HepG2 (cell line): ENCODE measurements around the gene MARCHF2. TPM values are rescaled to one million over a fixed set of nuclear protein-coding genes. Genes with fewer than 3 reads are reported as not detected.

Experiments used
- ATAC-seq: fragments of 200-7000 bp; cut with Tn5 transposase; 3 replicates; pipeline ENCODE4 v1.9.1; 2020; ENCODE audit warnings: mild to moderate bottlenecking, moderate library complexity
- BruUV-seq: library from RNA; stranded (reverse); fragments of 400-500 nt; replicated peaks from 2 replicates; lab custom pipeline; 2021; lab: Mats Ljungman, UMichigan
- CTCF ChIA-PET: fragments of 300-600 bp; formaldehyde crosslinking; extraction: SDS; loops from one replicate; lab custom pipeline; 2021; ENCODE audit warnings: low total read pairs, inconsistent platforms, low intra/inter-chr PET ratio; lab: Yijun Ruan, JAX
- POLR2A ChIA-PET: fragments of 350-600 bp; sonication (Branson Sonifier 250); formaldehyde crosslinking; loops from one replicate; lab custom pipeline; 2020; ENCODE audit warnings: antibody characterized with exemption, inconsistent platforms; lab: Yijun Ruan, JAX
- DNase-seq: peaks from one replicate; pipeline ENCODE4 v3.0.0-alpha.2; 2015; ENCODE audit warnings: low spot score
- FAIRE-seq: peaks from 3 replicates; lab custom pipeline; 2011; peaks lifted over from hg19 to GRCh38; lab: Jason Lieb, UNC
- H2AFZ ChIP-seq: one replicate; pipeline ENCODE4 v1.6.1; 2011; ENCODE audit warnings: low read length, inconsistent platforms
- H3K27ac ChIP-seq: fragments of 300-600 bp; 3 replicates; pipeline ENCODE4 v1.8.0; 2011; ENCODE audit warnings: mixed run types, mild to moderate bottlenecking, mixed read lengths, low read length, inconsistent platforms; ENCODE audit not compliant: insufficient read depth; ENCODE audit errors: extremely low read length
- H3K27me3 ChIP-seq, 2 experiments: fragments of 200-600 bp in 1 of 2; 2 replicates in 1 of 2; 3 replicates in 1 of 2; pipeline versions ENCODE4 v1.6.0 to v1.8.0; 2011; ENCODE audit warnings: low read length in 2 of 2, mild to moderate bottlenecking in 2 of 2, moderate library complexity in 2 of 2, inconsistent platforms in 1 of 2; ENCODE audit not compliant: insufficient read depth in 2 of 2, control insufficient read depth in 1 of 2
- H3K36me3 ChIP-seq, 2 experiments: fragments of 200-600 bp in 1 of 2; replicated peaks in 1 of 2; 2 replicates in 1 of 2; 3 replicates in 1 of 2; pipeline versions ENCODE4 v1.5.1 to v1.8.0; 2011; ENCODE audit warnings: low read length in 2 of 2, inconsistent platforms in 1 of 2; ENCODE audit not compliant: insufficient read depth in 2 of 2, control insufficient read depth in 1 of 2
- H3K4me1 ChIP-seq: 2 replicates; pipeline ENCODE4 v1.5.1; 2012; ENCODE audit warnings: low read length, inconsistent platforms; ENCODE audit not compliant: insufficient read depth
- H3K4me2 ChIP-seq: 2 replicates; pipeline ENCODE4 v1.6.0; 2011; ENCODE audit warnings: low read depth, low read length, inconsistent platforms
- H3K4me3 ChIP-seq, 3 experiments: fragments of 200-600 bp in 1 of 3; sonication (generic), shearing (Covaris generic) in 1 of 3; replicated peaks in 1 of 3; 2 replicates each; pipeline ENCODE4 v1.5.1; 2011 to 2016; ENCODE audit warnings: low read length in 3 of 3, inconsistent platforms in 2 of 3, low read depth in 2 of 3, mild to moderate bottlenecking in 2 of 3, control low read depth in 1 of 3, mixed read lengths in 1 of 3; ENCODE audit not compliant: insufficient read depth in 1 of 3
- H3K79me2 ChIP-seq: one replicate; pipeline ENCODE4 v1.6.1; 2011; ENCODE audit warnings: low read length, inconsistent platforms; ENCODE audit not compliant: insufficient read depth
- H3K9ac ChIP-seq: 2 replicates; pipeline ENCODE4 v1.6.0; 2011; ENCODE audit warnings: mild to moderate bottlenecking, low read depth, low read length, inconsistent platforms; ENCODE audit not compliant: insufficient read depth
- H3K9me3 ChIP-seq: 2 replicates; pipeline ENCODE4 v1.5.1; 2012; ENCODE audit warnings: mild to moderate bottlenecking, low read length
- H4K20me1 ChIP-seq: 2 replicates; pipeline ENCODE4 v1.6.0; 2011; ENCODE audit warnings: inconsistent platforms, mild to moderate bottlenecking, low read length, moderate library complexity; ENCODE audit not compliant: insufficient read depth
- ARID5B ChIP-seq: IDR thresholded peaks from 2 replicates; pipeline ENCODE4 v1.4.0; 2020; ENCODE audit warnings: mild to moderate bottlenecking, missing genetic modification reagents
- CCDC6 ChIP-seq: sonication (generic); formaldehyde crosslinking; IDR thresholded peaks from 2 replicates; pipeline ENCODE4 v1.8.1; 2022; ENCODE audit warnings: mild to moderate bottlenecking, missing genetic modification reagents, moderate library complexity
- CEBPG ChIP-seq: IDR thresholded peaks from 2 replicates; pipeline ENCODE4 v1.6.1; 2016
- FOXA3 ChIP-seq: IDR thresholded peaks from 2 replicates; pipeline ENCODE4 v1.6.1; 2016; ENCODE audit warnings: missing genetic modification reagents, missing compliant biosample characterization
- KDM3A ChIP-seq: IDR thresholded peaks from 2 replicates; pipeline ENCODE4 v1.6.1; 2018; ENCODE audit warnings: low read depth, missing compliant biosample characterization
- RBFOX2 ChIP-seq: fragments of 200-400 bp; formaldehyde crosslinking; IDR thresholded peaks from 2 replicates; pipeline ENCODE4 v1.6.1; 2017; ENCODE audit warnings: low read depth, mild to moderate bottlenecking, low read length
- SIN3B ChIP-seq: fragments of 150-350 bp; IDR thresholded peaks from 2 replicates; pipeline ENCODE4 v1.6.1; 2014; ENCODE audit warnings: low read length
- SNRNP70 ChIP-seq: fragments of 200-400 bp; formaldehyde crosslinking; IDR thresholded peaks from 2 replicates; pipeline ENCODE4 v1.6.1; 2017; ENCODE audit warnings: mild to moderate bottlenecking, low read depth, low read length, moderate library complexity
- ZNF234 ChIP-seq: sonication (generic); formaldehyde crosslinking; conservative IDR thresholded peaks from 2 replicates; pipeline ENCODE4 v1.5.1; 2020; ENCODE audit warnings: mild to moderate bottlenecking, missing genetic modification reagents
- ZNF329 ChIP-seq: sonication (generic); formaldehyde crosslinking; IDR thresholded peaks from 2 replicates; pipeline ENCODE4 v1.9.0; 2021; ENCODE audit warnings: low read depth, mild to moderate bottlenecking, missing genetic modification reagents
- ZNF432 ChIP-seq: sonication (generic); formaldehyde crosslinking; IDR thresholded peaks from 2 replicates; pipeline ENCODE4 v1.5.0; 2020; ENCODE audit warnings: missing genetic modification reagents, mild to moderate bottlenecking, borderline replicate concordance
- ZNF570 ChIP-seq: sonication (generic); formaldehyde crosslinking; IDR thresholded peaks from 2 replicates; pipeline ENCODE4 v1.4.0; 2020; ENCODE audit warnings: mild to moderate bottlenecking, missing genetic modification reagents, borderline replicate concordance
- ZNF709 ChIP-seq: sonication (generic); formaldehyde crosslinking; IDR thresholded peaks from 2 replicates; pipeline ENCODE4 v1.5.0; 2020; ENCODE audit warnings: mild to moderate bottlenecking, missing genetic modification reagents
- ZNF770 ChIP-seq: sonication (generic); formaldehyde crosslinking; IDR thresholded peaks from 2 replicates; pipeline ENCODE4 v1.5.0; 2020; ENCODE audit warnings: mild to moderate bottlenecking, missing genetic modification reagents
- WGBS: methylation state at CpG from one replicate; pipeline ENCODE4 v1.1.6; 2017; ENCODE audit warnings: low lambda C conversion rate; 5-methylcytosine and 5-hydroxymethylcytosine counted together
- in situ Hi-C: cut with HindIII; loops from 2 replicates; pipeline ENCODE4 v1.10.0; 2017; ENCODE audit warnings: low pct_unique_long_range_greater_than_20kb; ENCODE audit not compliant: extremely low pct_ligation_motif_present
- intact Hi-C: fragments of 100-400 bp; cut with micrococcal nuclease; formaldehyde crosslinking; loops from one replicate; pipeline ENCODE4 v1.10.0; 2022; ENCODE audit not compliant: unreplicated experiment
- polyA plus RNA-seq, 8 experiments: library from polyadenylated mRNA; depleted of rRNA in 3 of 8; stranded (reverse) in 7 of 8; unstranded in 1 of 8; fragments of >200 nt; fragmentation: Illumina TruSeq in 4 of 8; extraction: Trizol in 4 of 8; gene quantifications; 2 replicates each; pipeline versions ENCODE4 v1.2.1 to v1.2.3, GENCODE V29; 2011 to 2016; ENCODE audit warnings: low read depth in 4 of 8, missing spikeins in 1 of 8, mixed read lengths in 1 of 8; ENCODE audit not compliant: insufficient read depth in 1 of 8
- total RNA-seq, 5 experiments: library from RNA; depleted of rRNA; stranded (reverse); fragments of >200 nt; fragmentation: Illumina TruSeq; extraction: Trizol; gene quantifications; 2 replicates each; pipeline ENCODE4 v1.2.3, GENCODE V29; 2016; ENCODE audit warnings: low read depth in 1 of 5

Gene MARCHF2
- total and polyA plus RNA-seq, 2 of the 13 experiments (the other 11 are each of a cell fraction or from before 2014, with no cell fraction given), result 12.7 to 13.0 TPM

- H3K27ac ChIP-seq, result no peak overlapping the region
- H3K4me3 ChIP-seq, result no peak overlapping the region
- in situ Hi-C loops, result loop anchor here (5.0 kb wide), 1 partner anchor 40 kb away; the partner anchor contains the start of gene MARCHF2
- peaks cover 20 to 49% of the 10 kb centered on the region in 2 experiments for H3K36me3 ChIP-seq
- H4K20me1 ChIP-seq, result peaks cover 94% of the 10 kb centered on the region
- no peak for ATAC-seq
- ChIA-PET POLR2A (interaction anchor here (0.9 to 1.4 kb wide), 3 partner anchors 29 to 61 kb away, joined by 3 to 6 read pairs (median 3); partner anchors contain the start of gene ZNF414), CTCF (no interaction called here)
- H3K27me3 ChIP-seq, result no peaks in the 10 kb centered on the region
- H3K9me3 ChIP-seq, result no peaks in the 10 kb centered on the region
- H3K4me2 ChIP-seq, result 0 out of 2 replicates have a peak overlapping the region, but pooled peaks have one; percentile 18
- BruUV-seq, result no TSS peak
- H2AFZ ChIP-seq, result no peak overlapping the region
- peaks cover 96% of the 10 kb centered on the region for H3K79me2 ChIP-seq
- WGBS, result 72% methylated on average over 4 of the region's 4 CpGs
- peaks cover 75% of the 10 kb centered on the region for H3K4me1 ChIP-seq
- no peak overlapping the region for H3K9ac ChIP-seq
- no peak for TF ChIP-seq ZNF709 (CRISPR knock-in tag)
- peak; percentile 7; the same call in 1 of the 2 replicates for TF ChIP-seq FOXA3 (CRISPR knock-in tag)
- 0 out of 2 replicates have a peak, but pooled peaks have one; percentile 37 for TF ChIP-seq RBFOX2
- TF ChIP-seq SNRNP70, result no peak
- peak; percentile 67 for TF ChIP-seq ZNF770 (CRISPR knock-in tag)
- no peak for TF ChIP-seq KDM3A (CRISPR knock-in tag)
- TF ChIP-seq CCDC6 (CRISPR knock-in tag), result no peak
- TF ChIP-seq ZNF432 (CRISPR knock-in tag), result no peak
- no peak for TF ChIP-seq ZNF329 (CRISPR knock-in tag)
- TF ChIP-seq ZNF570 (CRISPR knock-in tag), result no peak
- 0 out of 2 replicates have a peak, but pooled peaks have one; percentile 14 for TF ChIP-seq ARID5B
- peak; percentile 39; the same call in 1 of the 2 replicates for TF ChIP-seq CEBPG (CRISPR knock-in tag)
- no peak for TF ChIP-seq ZNF234 (CRISPR knock-in tag)
- no peak for TF ChIP-seq SIN3B
- TF ChIP-seq, all 625 proteins: peak for 5
- intact Hi-C loops, result no loop called here
- DNase-seq (no peak), FAIRE-seq (no peak)
Observed at GRCh38 chr19:8452446-8453123, 39.5 kb downstream of the MARCHF2 start.
